ENCODE measurements around the gene ZNF609.

GRCh38 chr15:64552281-64552948 is 92.0 kb downstream of the ZNF609 start:
- TF ChIP-seq CTCF (IDR thresholded peaks at IDR 0.05 in 2 of 3, conservative IDR thresholded peaks at IDR 0.05 in 1 of 3; ENCODE audit: control insufficient read depth in 2 of 3, extremely low read depth in 1 of 3, insufficient read depth in 1 of 3, low read depth in 3 of 3, low read length in 3 of 3), result no peak
- no peak for TF ChIP-seq SPI1 (IDR thresholded peaks at IDR 0.05; ENCODE audit: borderline replicate concordance, insufficient read depth, low read depth, low read length)
- TF ChIP-seq CREB1 (IDR thresholded peaks at IDR 0.05; ENCODE audit: low read depth), result no peak
- no peak for TF ChIP-seq SMC3 (IDR thresholded peaks at IDR 0.05; ENCODE audit: borderline replicate concordance, low read length)
- no peak for TF ChIP-seq NFIC (IDR thresholded peaks at IDR 0.05; ENCODE audit: low read depth, low read length)
